GM23338 (cell line): ENCODE data around the gene RMDN3. TPM values are rescaled to one million over a fixed set of nuclear protein-coding genes. Genes with fewer than 3 reads are reported as not detected.

Experiments
- ATAC-seq: fragments of 200-7000 bp; cut with Tn5 transposase; 3 replicates; pipeline ENCODE4 v1.9.1; 2020
- DNase-seq: peaks from one replicate; pipeline ENCODE4 v3.0.0-alpha.2; 2015; ENCODE audit warnings: low spot score
- H2AFZ ChIP-seq: fragments of 200-600 bp; sonication (generic); 2 replicates; pipeline ENCODE4 v1.8.0; 2016; ENCODE audit warnings: antibody characterized with exemption, mild to moderate bottlenecking, moderate library complexity
- H3F3A ChIP-seq: fragments of 200-600 bp; sonication (generic); replicated peaks from 2 replicates; pipeline ENCODE4 v1.8.0; 2017; ENCODE audit warnings: antibody characterized with exemption, mixed run types, low read depth
- H3K27ac ChIP-seq: fragments of 200-600 bp; sonication (generic); 2 replicates; pipeline ENCODE4 v1.6.1; 2016; ENCODE audit warnings: low read depth
- H3K27me3 ChIP-seq: fragments of 200-600 bp; sonication (generic); 2 replicates; pipeline ENCODE4 v1.8.0; 2016; ENCODE audit warnings: mild to moderate bottlenecking, mixed run types, moderate library complexity; ENCODE audit not compliant: insufficient read depth
- H3K36me3 ChIP-seq: fragments of 200-600 bp; sonication (generic); 2 replicates; pipeline ENCODE4 v1.8.0; 2016; ENCODE audit warnings: mild to moderate bottlenecking; ENCODE audit not compliant: insufficient read depth
- H3K4me1 ChIP-seq: fragments of 200-600 bp; sonication (generic); 2 replicates; pipeline ENCODE4 v1.8.0; 2016; ENCODE audit warnings: mild to moderate bottlenecking, moderate library complexity; ENCODE audit not compliant: insufficient read depth
- H3K4me2 ChIP-seq: fragments of 200-600 bp; sonication (generic); 2 replicates; pipeline ENCODE4 v1.7.1; 2017; ENCODE audit warnings: mixed run types
- H3K4me3 ChIP-seq: fragments of 200-600 bp; sonication (generic); 2 replicates; pipeline ENCODE4 v1.6.1; 2016; ENCODE audit warnings: mixed run types
- H3K79me2 ChIP-seq: fragments of 200-600 bp; sonication (generic); replicated peaks from 2 replicates; pipeline ENCODE4 v1.8.0; 2017; ENCODE audit warnings: mild to moderate bottlenecking; ENCODE audit not compliant: insufficient read depth
- H3K9me2 ChIP-seq: fragments of 200-600 bp; sonication (generic); 2 replicates; pipeline ENCODE4 v1.8.0; 2017; ENCODE audit not compliant: insufficient read depth
- H4K20me1 ChIP-seq: fragments of 200-600 bp; sonication (generic); replicated peaks from 2 replicates; pipeline ENCODE4 v1.8.0; 2017; ENCODE audit warnings: mild to moderate bottlenecking; ENCODE audit not compliant: insufficient read depth
- H3K27ac Mint-ChIP-seq: 2 replicates; pipeline ENCODE4 v1.8.0; 2020; ENCODE audit warnings: inconsistent platforms, mild to moderate bottlenecking, moderate library complexity, mixed read lengths
- H3K27me3 Mint-ChIP-seq: 3 replicates; pipeline ENCODE4 v1.8.0; 2022; ENCODE audit warnings: low read depth, mild to moderate bottlenecking, moderate library complexity, mixed read lengths, inconsistent platforms; ENCODE audit not compliant: insufficient read depth, poor library complexity
- H3K36me3 Mint-ChIP-seq: 3 replicates; pipeline ENCODE4 v1.8.0; 2021; ENCODE audit warnings: low read depth, mild to moderate bottlenecking, inconsistent platforms, moderate library complexity, mixed read lengths
- H3K4me1 Mint-ChIP-seq: 3 replicates; pipeline ENCODE4 v1.8.0; 2020; ENCODE audit warnings: mild to moderate bottlenecking, inconsistent platforms, mixed read lengths
- H3K4me3 Mint-ChIP-seq: 3 replicates; pipeline ENCODE4 v1.8.0; 2021; ENCODE audit warnings: moderate library complexity, mild to moderate bottlenecking, inconsistent platforms, mixed read lengths
- H3K9me3 Mint-ChIP-seq: 3 replicates; pipeline ENCODE4 v1.8.0; 2020; ENCODE audit warnings: moderate library complexity, mild to moderate bottlenecking, inconsistent platforms, mixed read lengths
- CREB1 ChIP-seq: fragments of 250-450 bp; sonication (Bioruptor Pico); IDR thresholded peaks from 2 replicates; pipeline ENCODE4 v1.5.0; 2020; ENCODE audit warnings: low read depth, mild to moderate bottlenecking, moderate library complexity
- EZH2 ChIP-seq: fragments of 200-600 bp; sonication (generic); IDR thresholded peaks from one replicate; pipeline ENCODE4 v1.8.0; 2017; ENCODE audit warnings: antibody characterized with exemption, mild to moderate bottlenecking, low read depth; ENCODE audit not compliant: unreplicated experiment
- EZH2phosphoT487 ChIP-seq: fragments of 200-600 bp; sonication (generic); IDR thresholded peaks from one replicate; pipeline ENCODE4 v1.8.1; 2018; ENCODE audit warnings: antibody characterized with exemption; ENCODE audit not compliant: unreplicated experiment
- JUNB ChIP-seq: IDR thresholded peaks from one replicate; pipeline ENCODE4 v1.6.1; 2016; ENCODE audit warnings: antibody characterized with exemption; ENCODE audit not compliant: unreplicated experiment
- NANOG ChIP-seq: IDR thresholded peaks from 2 replicates; pipeline ENCODE4 v1.6.1; 2016; ENCODE audit warnings: antibody characterized with exemption, borderline replicate concordance
- POLR2AphosphoS5 ChIP-seq: IDR thresholded peaks from 2 replicates; pipeline ENCODE4 v1.6.1; 2016; ENCODE audit warnings: antibody characterized with exemption, low read depth
- ZNF114 ChIP-seq: fragments of 250-450 bp; sonication (Bioruptor Pico); IDR thresholded peaks from 2 replicates; pipeline ENCODE4 v1.5.0; 2020; ENCODE audit warnings: mild to moderate bottlenecking, moderate library complexity
- polyA plus RNA-seq: library from polyadenylated mRNA; unstranded; fragments of >200 nt; fragmentation: Nextera tagmentation; extraction: Ambion mirVana; gene quantifications from 2 replicates; pipeline ENCODE4 v1.2.1, GENCODE V29; 2016
- total RNA-seq: library from RNA; depleted of rRNA; stranded (reverse); fragments of >200 nt; shearing (Covaris generic); gene quantifications from 2 replicates; pipeline ENCODE4 v1.2.3, GENCODE V29; 2014
- TF ChIP-seq, protein P1 (sequence below), 2 experiments: fragments of 200-600 bp in 1 of 2; sonication (generic) in 1 of 2; conservative IDR thresholded peaks; 2 replicates each; pipeline versions ENCODE4 v1.5.1 to v1.6.1; 2016 to 2017; ENCODE audit warnings: antibody characterized with exemption in 2 of 2, low read depth in 2 of 2, mild to moderate bottlenecking in 2 of 2, moderate library complexity in 1 of 2
- TF ChIP-seq, protein P2 (sequence below): IDR thresholded peaks from 2 replicates; pipeline ENCODE4 v1.6.1; 2016; ENCODE audit warnings: antibody characterized with exemption
- TF ChIP-seq, protein P3 (sequence below): IDR thresholded peaks from one replicate; pipeline ENCODE4 v1.6.1; 2018; ENCODE audit warnings: antibody characterized with exemption; ENCODE audit not compliant: unreplicated experiment

Gene RMDN3
- total and polyA plus RNA-seq, 2 experiments from 2014 or later = 15.6 to 17.0 TPM

DNA sequence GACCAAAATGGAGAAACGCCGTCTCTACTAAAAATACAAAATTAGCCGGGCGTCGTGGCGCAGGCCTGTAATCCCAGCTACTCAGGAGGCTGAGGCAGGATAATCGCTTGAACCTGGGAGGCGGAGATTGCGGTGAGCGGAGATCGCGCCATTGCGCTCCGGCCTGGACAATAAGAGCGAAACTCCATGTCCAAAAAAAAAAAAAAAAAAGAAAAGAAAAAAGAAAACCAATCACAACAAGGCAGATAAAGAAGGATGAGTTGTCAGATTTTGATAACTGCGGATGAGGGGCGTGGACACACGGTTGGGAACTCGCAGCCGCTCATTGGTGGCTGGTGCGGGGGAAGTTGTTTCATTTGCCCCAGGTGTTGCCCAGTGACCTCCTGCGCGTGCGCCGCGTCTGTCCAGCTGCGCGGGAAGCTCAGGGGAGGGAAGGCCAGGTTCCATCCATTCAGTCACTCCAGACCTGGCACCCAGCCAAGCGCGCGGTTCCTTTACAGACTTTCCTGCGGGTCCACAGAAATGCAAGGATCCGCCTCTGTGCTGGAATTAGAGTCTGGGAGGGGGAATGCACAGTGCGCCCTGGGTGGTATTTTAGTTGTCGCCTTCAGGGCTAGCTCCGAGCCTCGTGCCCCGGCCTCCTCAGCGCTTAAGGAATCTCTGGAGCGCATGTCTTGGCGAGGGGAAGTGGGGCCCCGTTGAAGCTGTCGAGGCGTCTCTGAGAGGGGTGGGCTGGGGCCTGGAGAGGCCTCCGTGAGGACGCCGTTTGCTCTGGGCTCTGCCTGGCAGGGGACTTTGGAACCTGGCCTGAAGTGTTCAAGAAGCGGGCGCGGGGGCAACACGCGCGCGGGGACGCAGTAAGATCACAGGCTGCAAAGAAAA, 8.1 kb upstream of the RMDN3 start:
- peak overlapping the region; percentile 83 for H3K4me3 ChIP-seq
- 0 out of 2 replicates have a peak, but pooled peaks cover 4% of the 10 kb centered on the region for H3K27me3 ChIP-seq
- Mint-ChIP-seq H3K4me3 (peak overlapping the region; percentile 71), H3K27me3 (peaks cover 16% of the 10 kb centered on the region), H3K4me1 (peaks cover 30% of the 10 kb centered on the region), H3K9me3 (no peaks in the 10 kb centered on the region), H3K27ac (no peak overlapping the region), H3K36me3 (no peaks in the 10 kb centered on the region)
- peak; percentile 73 for DNase-seq
- H3K4me1 ChIP-seq = peaks cover 23% of the 10 kb centered on the region
- peak; percentile 9 for ATAC-seq
- no peaks in the 10 kb centered on the region for H3K36me3 ChIP-seq
- no peaks in the 10 kb centered on the region for H3K9me2 ChIP-seq
- H3K79me2 ChIP-seq = no peaks in the 10 kb centered on the region
- peak overlapping the region; percentile 98 for H3K4me2 ChIP-seq
- H3K27ac ChIP-seq = peak overlapping the region; percentile 59; the same call in 1 of the 2 replicates
- peak overlapping the region; percentile 95 for H2AFZ ChIP-seq
- peaks cover 15% of the 10 kb centered on the region for H3F3A ChIP-seq
- TF ChIP-seq EZH2 = no peak
- TF ChIP-seq, protein P1, sequence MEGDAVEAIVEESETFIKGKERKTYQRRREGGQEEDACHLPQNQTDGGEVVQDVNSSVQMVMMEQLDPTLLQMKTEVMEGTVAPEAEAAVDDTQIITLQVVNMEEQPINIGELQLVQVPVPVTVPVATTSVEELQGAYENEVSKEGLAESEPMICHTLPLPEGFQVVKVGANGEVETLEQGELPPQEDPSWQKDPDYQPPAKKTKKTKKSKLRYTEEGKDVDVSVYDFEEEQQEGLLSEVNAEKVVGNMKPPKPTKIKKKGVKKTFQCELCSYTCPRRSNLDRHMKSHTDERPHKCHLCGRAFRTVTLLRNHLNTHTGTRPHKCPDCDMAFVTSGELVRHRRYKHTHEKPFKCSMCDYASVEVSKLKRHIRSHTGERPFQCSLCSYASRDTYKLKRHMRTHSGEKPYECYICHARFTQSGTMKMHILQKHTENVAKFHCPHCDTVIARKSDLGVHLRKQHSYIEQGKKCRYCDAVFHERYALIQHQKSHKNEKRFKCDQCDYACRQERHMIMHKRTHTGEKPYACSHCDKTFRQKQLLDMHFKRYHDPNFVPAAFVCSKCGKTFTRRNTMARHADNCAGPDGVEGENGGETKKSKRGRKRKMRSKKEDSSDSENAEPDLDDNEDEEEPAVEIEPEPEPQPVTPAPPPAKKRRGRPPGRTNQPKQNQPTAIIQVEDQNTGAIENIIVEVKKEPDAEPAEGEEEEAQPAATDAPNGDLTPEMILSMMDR (conservative IDR thresholded peaks at IDR 0.05; ENCODE audit: low read depth in 2 of 2) = no peak
- TF ChIP-seq EZH2phosphoT487 = no peak
- TF ChIP-seq POLR2AphosphoS5 = no peak; the same call in 1 of the 2 replicates
- TF ChIP-seq, protein P2, sequence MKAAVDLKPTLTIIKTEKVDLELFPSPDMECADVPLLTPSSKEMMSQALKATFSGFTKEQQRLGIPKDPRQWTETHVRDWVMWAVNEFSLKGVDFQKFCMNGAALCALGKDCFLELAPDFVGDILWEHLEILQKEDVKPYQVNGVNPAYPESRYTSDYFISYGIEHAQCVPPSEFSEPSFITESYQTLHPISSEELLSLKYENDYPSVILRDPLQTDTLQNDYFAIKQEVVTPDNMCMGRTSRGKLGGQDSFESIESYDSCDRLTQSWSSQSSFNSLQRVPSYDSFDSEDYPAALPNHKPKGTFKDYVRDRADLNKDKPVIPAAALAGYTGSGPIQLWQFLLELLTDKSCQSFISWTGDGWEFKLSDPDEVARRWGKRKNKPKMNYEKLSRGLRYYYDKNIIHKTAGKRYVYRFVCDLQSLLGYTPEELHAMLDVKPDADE = no peak
- no peak for TF ChIP-seq ZNF114 (CRISPR knock-in tag)
- TF ChIP-seq JUNB = no peak
- TF ChIP-seq CREB1 (CRISPR knock-in tag) = no peak
- no peaks in the 10 kb centered on the region for H4K20me1 ChIP-seq

DNA sequence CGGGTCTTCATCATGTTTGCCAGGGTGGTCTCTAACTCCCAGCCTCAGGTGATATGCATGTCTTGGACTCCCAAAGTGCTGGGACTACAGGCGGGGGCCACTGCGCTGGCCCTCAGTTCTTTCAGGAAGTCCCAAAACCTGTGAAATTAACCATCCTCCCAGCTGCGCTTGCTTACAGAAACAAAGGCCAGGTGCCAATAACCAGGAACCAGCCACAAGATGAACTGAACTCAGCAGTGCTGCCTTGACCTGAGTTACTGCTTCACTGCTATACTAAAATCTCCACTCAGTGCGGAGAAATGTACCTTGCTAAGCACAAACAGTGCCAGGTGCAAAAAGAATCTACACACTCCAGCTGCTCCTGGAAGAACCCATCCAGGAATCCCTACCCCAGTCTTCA, 4.9 kb upstream of the RMDN3 start:
- Mint-ChIP-seq H3K27me3 (peaks cover 12% of the 10 kb centered on the region), H3K36me3 (no peaks in the 10 kb centered on the region; the same call in 2 of the 3 replicates), H3K4me3 (no peak overlapping the region), H3K9me3 (no peaks in the 10 kb centered on the region), H3K4me1 (peaks cover 17% of the 10 kb centered on the region), H3K27ac (no peak overlapping the region)
- Histone ChIP-seq H3K79me2 (no peaks in the 10 kb centered on the region), H3K36me3 (no peaks in the 10 kb centered on the region), H2AFZ (no peak overlapping the region), H3K9me2 (no peaks in the 10 kb centered on the region), H3K27ac (no peak overlapping the region), H3K4me1 (peaks cover 14% of the 10 kb centered on the region), H3K4me2 (no peak overlapping the region), H3F3A (peaks cover 17% of the 10 kb centered on the region), H3K4me3 (no peak overlapping the region), H4K20me1 (no peaks in the 10 kb centered on the region), H3K27me3 (0 out of 2 replicates have a peak, but pooled peaks cover 4% of the 10 kb centered on the region)
- no peak for DNase-seq
- ATAC-seq = no peak
- TF ChIP-seq, protein P2 = no peak
- TF ChIP-seq, protein P3, sequence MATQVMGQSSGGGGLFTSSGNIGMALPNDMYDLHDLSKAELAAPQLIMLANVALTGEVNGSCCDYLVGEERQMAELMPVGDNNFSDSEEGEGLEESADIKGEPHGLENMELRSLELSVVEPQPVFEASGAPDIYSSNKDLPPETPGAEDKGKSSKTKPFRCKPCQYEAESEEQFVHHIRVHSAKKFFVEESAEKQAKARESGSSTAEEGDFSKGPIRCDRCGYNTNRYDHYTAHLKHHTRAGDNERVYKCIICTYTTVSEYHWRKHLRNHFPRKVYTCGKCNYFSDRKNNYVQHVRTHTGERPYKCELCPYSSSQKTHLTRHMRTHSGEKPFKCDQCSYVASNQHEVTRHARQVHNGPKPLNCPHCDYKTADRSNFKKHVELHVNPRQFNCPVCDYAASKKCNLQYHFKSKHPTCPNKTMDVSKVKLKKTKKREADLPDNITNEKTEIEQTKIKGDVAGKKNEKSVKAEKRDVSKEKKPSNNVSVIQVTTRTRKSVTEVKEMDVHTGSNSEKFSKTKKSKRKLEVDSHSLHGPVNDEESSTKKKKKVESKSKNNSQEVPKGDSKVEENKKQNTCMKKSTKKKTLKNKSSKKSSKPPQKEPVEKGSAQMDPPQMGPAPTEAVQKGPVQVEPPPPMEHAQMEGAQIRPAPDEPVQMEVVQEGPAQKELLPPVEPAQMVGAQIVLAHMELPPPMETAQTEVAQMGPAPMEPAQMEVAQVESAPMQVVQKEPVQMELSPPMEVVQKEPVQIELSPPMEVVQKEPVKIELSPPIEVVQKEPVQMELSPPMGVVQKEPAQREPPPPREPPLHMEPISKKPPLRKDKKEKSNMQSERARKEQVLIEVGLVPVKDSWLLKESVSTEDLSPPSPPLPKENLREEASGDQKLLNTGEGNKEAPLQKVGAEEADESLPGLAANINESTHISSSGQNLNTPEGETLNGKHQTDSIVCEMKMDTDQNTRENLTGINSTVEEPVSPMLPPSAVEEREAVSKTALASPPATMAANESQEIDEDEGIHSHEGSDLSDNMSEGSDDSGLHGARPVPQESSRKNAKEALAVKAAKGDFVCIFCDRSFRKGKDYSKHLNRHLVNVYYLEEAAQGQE = no peak
- TF ChIP-seq POLR2AphosphoS5 (no peak), ZNF114 (CRISPR knock-in tag) (no peak), EZH2phosphoT487 (no peak), NANOG (no peak)
